IgD-negative memory B cell (primary cell): ENCODE results near the gene EYA2. TPM values are rescaled to one million over a fixed set of nuclear protein-coding genes. Genes with fewer than 3 reads are reported as not detected.
"Not testable (repeated sequence)": the region's sequence is repeated elsewhere in the genome, so short reads cannot be mapped to it uniquely, and the experiment has no call there.

ENCODE experiments used
- H3K27ac Mint-ChIP-seq, 3 donors: one replicate each; pipeline ENCODE4 v1.8.0; 2020 to 2022; ENCODE audit warnings: mild to moderate bottlenecking in 3 of 3, mixed read lengths in 3 of 3, moderate library complexity in 1 of 3
- H3K27me3 Mint-ChIP-seq: one replicate; pipeline ENCODE4 v1.8.0; 2021; ENCODE audit warnings: mixed read lengths
- H3K36me3 Mint-ChIP-seq: one replicate; pipeline ENCODE4 v1.8.0; 2020; ENCODE audit warnings: mild to moderate bottlenecking, mixed read lengths
- H3K4me1 Mint-ChIP-seq, 3 donors: one replicate each; pipeline ENCODE4 v1.8.0; 2020 to 2022; ENCODE audit warnings: mixed read lengths in 3 of 3, mild to moderate bottlenecking in 1 of 3
- H3K4me3 Mint-ChIP-seq, 4 donors: one replicate each; pipeline ENCODE4 v1.8.0; 2020 to 2022; ENCODE audit warnings: mild to moderate bottlenecking in 4 of 4, mixed read lengths in 4 of 4, moderate library complexity in 3 of 4
- H3K9me3 Mint-ChIP-seq, 3 donors: one replicate each; pipeline ENCODE4 v1.8.0; 2020 to 2021; ENCODE audit warnings: mixed read lengths in 3 of 3, mild to moderate bottlenecking in 1 of 3
- polyA plus RNA-seq: library from polyadenylated mRNA; unstranded; fragments of 300-500 nt; fragmentation: Illumina TruSeq; gene quantifications from one replicate; pipeline ENCODE4 v1.2.3, GENCODE V29; 2021

EYA2 gene
- polyA plus RNA-seq, 1 donor from 2014 or later: 0.11 TPM

- Mint-ChIP-seq H3K27me3 (peaks cover 10% of the 10 kb centered on the region), H3K4me3 (no peak overlapping the region), H3K36me3 (peaks cover 7% of the 10 kb centered on the region), H3K27ac (no peak overlapping the region), H3K4me1 (peaks cover 0 to 2% (median 2%) of the 10 kb centered on the region in 3 donors), H3K9me3 (no peaks in the 10 kb centered on the region)
Measured at GRCh38 chr20:47187450-47188195, 293.0 kb downstream of the EYA2 start.

- Mint-ChIP-seq H3K4me3 (no peak overlapping the region), H3K4me1 (peaks cover 0 to 2% (median 2%) of the 10 kb centered on the region in 3 donors), H3K27me3 (peaks cover 10% of the 10 kb centered on the region), H3K36me3 (peaks cover 7% of the 10 kb centered on the region), H3K27ac (peak overlapping the region in 2 of 3 donors; percentile 24 to 63), H3K9me3 (no peaks in the 10 kb centered on the region)
Measured at GRCh38 chr20:47188540-47188939, 293.9 kb downstream of the EYA2 start.

GRCh38 chr20:47189060-47189459 is 294.4 kb downstream of the EYA2 start:
- no peak overlapping the region for H3K4me3 Mint-ChIP-seq
- peaks cover 0 to 2% (median 2%) of the 10 kb centered on the region in 3 donors for H3K4me1 Mint-ChIP-seq
- H3K27me3 Mint-ChIP-seq: peaks cover 10% of the 10 kb centered on the region
- H3K27ac Mint-ChIP-seq: no peak overlapping the region
- no peaks in the 10 kb centered on the region for H3K9me3 Mint-ChIP-seq
- peaks cover 7% of the 10 kb centered on the region for H3K36me3 Mint-ChIP-seq

- Mint-ChIP-seq H3K27ac (no peak overlapping the region), H3K4me3 (no peak overlapping the region), H3K27me3 (peaks cover 10% of the 10 kb centered on the region), H3K9me3 (no peaks in the 10 kb centered on the region), H3K36me3 (peaks cover 4% of the 10 kb centered on the region), H3K4me1 (peaks cover under 1 to 3% (median 2%) of the 10 kb centered on the region in 3 donors)
Measured at GRCh38 chr20:47191074-47191673, 296.5 kb downstream of the EYA2 start.

- H3K9me3 Mint-ChIP-seq: no peaks in the 10 kb centered on the region
- peaks cover 6 to 9% (median 6%) of the 10 kb centered on the region in 3 donors for H3K4me1 Mint-ChIP-seq
- H3K4me3 Mint-ChIP-seq: no peak overlapping the region
- no peak overlapping the region for H3K27ac Mint-ChIP-seq
- peaks cover 4% of the 10 kb centered on the region for H3K36me3 Mint-ChIP-seq
- peaks cover 15% of the 10 kb centered on the region for H3K27me3 Mint-ChIP-seq
Measured at GRCh38 chr20:47191956-47192355, 297.3 kb downstream of the EYA2 start.

- Mint-ChIP-seq H3K4me1 (peaks cover 5 to 9% (median 6%) of the 10 kb centered on the region in 3 donors), H3K4me3 (no peak overlapping the region), H3K36me3 (no peaks in the 10 kb centered on the region), H3K27me3 (peaks cover 5% of the 10 kb centered on the region), H3K27ac (no peak overlapping the region), H3K9me3 (no peaks in the 10 kb centered on the region)
Measured at GRCh38 chr20:47195573-47195972, 300.9 kb downstream of the EYA2 start.

- peak overlapping the region in 1 of 4 donors; percentile 72 for H3K4me3 Mint-ChIP-seq
- peaks cover 5 to 9% (median 6%) of the 10 kb centered on the region in 3 donors for H3K4me1 Mint-ChIP-seq
- no peaks in the 10 kb centered on the region for H3K9me3 Mint-ChIP-seq
- no peaks in the 10 kb centered on the region for H3K36me3 Mint-ChIP-seq
- H3K27me3 Mint-ChIP-seq: peaks cover 5% of the 10 kb centered on the region
- peak overlapping the region in 1 of 3 donors; percentile 62 for H3K27ac Mint-ChIP-seq
Measured at GRCh38 chr20:47196091-47197081, 301.7 kb downstream of the EYA2 start.

- Mint-ChIP-seq H3K27me3 (peaks cover 5% of the 10 kb centered on the region), H3K4me3 (no peak overlapping the region), H3K4me1 (peaks cover 5 to 7% (median 6%) of the 10 kb centered on the region in 3 donors), H3K9me3 (no peaks in the 10 kb centered on the region), H3K36me3 (no peaks in the 10 kb centered on the region), H3K27ac (no peak overlapping the region)
Measured at GRCh38 chr20:47198254-47198671, 303.6 kb downstream of the EYA2 start.

GRCh38 chr20:47198996-47199552 is 304.4 kb downstream of the EYA2 start:
- Mint-ChIP-seq H3K4me1 (peaks cover 6 to 7% (median 6%) of the 10 kb centered on the region in 3 donors), H3K9me3 (no peaks in the 10 kb centered on the region), H3K27ac (peak overlapping the region in 1 of 3 donors; percentile 47), H3K4me3 (no peak overlapping the region), H3K27me3 (peaks cover 5% of the 10 kb centered on the region), H3K36me3 (no peaks in the 10 kb centered on the region)

- peaks cover 5 to 10% (median 9%) of the 10 kb centered on the region in 3 donors for H3K4me1 Mint-ChIP-seq
- H3K27ac Mint-ChIP-seq: no peak overlapping the region
- H3K9me3 Mint-ChIP-seq: no peaks in the 10 kb centered on the region
- H3K36me3 Mint-ChIP-seq: peaks cover 3% of the 10 kb centered on the region
- H3K4me3 Mint-ChIP-seq: no peak overlapping the region
- H3K27me3 Mint-ChIP-seq: peaks cover 5% of the 10 kb centered on the region
Measured at GRCh38 chr20:47201074-47201730, 306.6 kb downstream of the EYA2 start.

- Mint-ChIP-seq H3K4me3 (no peak overlapping the region), H3K27ac (peak overlapping the region in 1 of 3 donors; percentile 39), H3K27me3 (no peaks in the 10 kb centered on the region), H3K36me3 (peaks cover 3% of the 10 kb centered on the region), H3K4me1 (peaks cover 0 to 7% (median 6%) of the 10 kb centered on the region in 3 donors), H3K9me3 (no peaks in the 10 kb centered on the region)
Measured at GRCh38 chr20:47202733-47203667, 308.4 kb downstream of the EYA2 start.

GRCh38 chr20:47204008-47204849 is 309.6 kb downstream of the EYA2 start:
- Mint-ChIP-seq H3K4me3 (no peak overlapping the region), H3K36me3 (peaks cover 3% of the 10 kb centered on the region), H3K27me3 (no peaks in the 10 kb centered on the region), H3K4me1 (peaks cover 0 to 7% (median 6%) of the 10 kb centered on the region in 3 donors), H3K27ac (no peak overlapping the region), H3K9me3 (no peaks in the 10 kb centered on the region)

- not testable (repeated sequence) for H3K4me3 Mint-ChIP-seq, H3K9me3 Mint-ChIP-seq, H3K27ac Mint-ChIP-seq, H3K27me3 Mint-ChIP-seq, H3K4me1 Mint-ChIP-seq, H3K36me3 Mint-ChIP-seq
Measured at GRCh38 chr20:47204850-47205122, 310.1 kb downstream of the EYA2 start.
